Hepatocyte (in vitro differentiated cells): Measurements from ENCODE around the gene MYO1E. TPM values are rescaled to one million over a fixed set of nuclear protein-coding genes. Genes with fewer than 3 reads are reported as not detected.

Experiments used
- DNase-seq: peaks from one replicate; pipeline ENCODE4 v3.0.0-alpha.2; 2016; ENCODE audit warnings: low spot score
- H2AFZ ChIP-seq: fragments of 200-600 bp; sonication (generic); 2 replicates; pipeline ENCODE4 v1.6.0; 2016; ENCODE audit warnings: antibody characterized with exemption, mild to moderate bottlenecking
- H3K27ac ChIP-seq: fragments of 200-600 bp; sonication (generic); 2 replicates; pipeline ENCODE4 v1.5.1; 2016; ENCODE audit warnings: mild to moderate bottlenecking
- H3K27me3 ChIP-seq: fragments of 200-600 bp; sonication (generic); 2 replicates; pipeline ENCODE4 v1.6.1; 2016
- H3K36me3 ChIP-seq: fragments of 200-600 bp; sonication (generic); replicated peaks from 2 replicates; pipeline ENCODE4 v1.5.1; 2016; ENCODE audit warnings: low read depth; ENCODE audit not compliant: insufficient read depth
- H3K4me1 ChIP-seq: fragments of 200-600 bp; sonication (generic); 2 replicates; pipeline ENCODE4 v1.5.1; 2016; ENCODE audit warnings: mild to moderate bottlenecking, moderate library complexity; ENCODE audit not compliant: insufficient read depth
- H3K4me2 ChIP-seq: fragments of 200-600 bp; sonication (generic); 2 replicates; pipeline ENCODE4 v1.6.0; 2016
- H3K4me3 ChIP-seq: fragments of 200-600 bp; sonication (generic); 2 replicates; pipeline ENCODE4 v1.5.1; 2016; ENCODE audit warnings: mild to moderate bottlenecking
- H3K79me2 ChIP-seq: fragments of 200-600 bp; sonication (generic); 2 replicates; pipeline ENCODE4 v1.6.0; 2017; ENCODE audit warnings: mild to moderate bottlenecking
- H3K9me2 ChIP-seq: fragments of 200-600 bp; sonication (generic); replicated peaks from 2 replicates; pipeline ENCODE4 v1.6.0; 2017; ENCODE audit warnings: mild to moderate bottlenecking; ENCODE audit not compliant: insufficient read depth
- H3K9me3 ChIP-seq: fragments of 200-600 bp; sonication (generic); 2 replicates; pipeline ENCODE4 v1.5.1; 2016; ENCODE audit warnings: low read depth, mild to moderate bottlenecking
- H4K20me1 ChIP-seq: fragments of 200-600 bp; sonication (generic); 2 replicates; pipeline ENCODE4 v1.6.0; 2016; ENCODE audit warnings: mild to moderate bottlenecking; ENCODE audit not compliant: insufficient read depth, poor library complexity, severe bottlenecking
- CTCF ChIP-seq: fragments of 200-600 bp; sonication (generic); IDR thresholded peaks from 2 replicates; pipeline ENCODE4 v1.5.1; 2016; ENCODE audit warnings: antibody characterized with exemption, mild to moderate bottlenecking; ENCODE audit not compliant: poor library complexity
- EZH2 ChIP-seq: fragments of 200-600 bp; sonication (generic); IDR thresholded peaks from 2 replicates; pipeline ENCODE4 v1.6.1; 2016; ENCODE audit warnings: antibody characterized with exemption, mild to moderate bottlenecking, borderline replicate concordance
- EZH2phosphoT487 ChIP-seq: fragments of 200-600 bp; sonication (generic); IDR thresholded peaks from one replicate; pipeline ENCODE4 v1.6.1; 2018; ENCODE audit warnings: antibody characterized with exemption, mild to moderate bottlenecking, low read depth, moderate library complexity; ENCODE audit not compliant: unreplicated experiment, severe bottlenecking
- WGBS: methylation state at CpG from one replicate; pipeline ENCODE4 v1.1.6; 2016; ENCODE audit warnings: low lambda C conversion rate; ENCODE audit errors: missing lambda C conversion rate; 5-methylcytosine and 5-hydroxymethylcytosine counted together
- polyA plus RNA-seq: library from polyadenylated mRNA; unstranded; fragments of >200 nt; fragmentation: Nextera tagmentation; extraction: Ambion mirVana; gene quantifications from 2 replicates; pipeline ENCODE4 v1.2.1, GENCODE V29; 2016
- total RNA-seq: library from RNA; depleted of rRNA; stranded (reverse); fragments of >200 nt; gene quantifications from 2 replicates; pipeline ENCODE4 v1.2.3, GENCODE V29; 2014

Gene MYO1E
- total and polyA plus RNA-seq, 2 experiments from 2014 or later, result 107 to 111 TPM

GRCh38 chr15:59354417-59355031, 18.1 kb downstream of the MYO1E start:
- Histone ChIP-seq H3K4me1 (no peaks in the 10 kb centered on the region), H3K9me3 (no peaks in the 10 kb centered on the region), H3K9me2 (no peaks in the 10 kb centered on the region), H3K27ac (no peak overlapping the region), H3K4me3 (no peak overlapping the region), H3K36me3 (no peaks in the 10 kb centered on the region), H3K4me2 (no peak overlapping the region), H3K27me3 (no peaks in the 10 kb centered on the region), H2AFZ (no peak overlapping the region), H4K20me1 (no peaks in the 10 kb centered on the region), H3K79me2 (peaks cover 76% of the 10 kb centered on the region)
- no peak for TF ChIP-seq EZH2
- 51% methylated on average over 8 of the region's 8 CpGs for whole genome bisulfite sequencing
- no peak for DNase-seq

- Histone ChIP-seq H3K4me3 (no peak overlapping the region), H3K4me1 (no peaks in the 10 kb centered on the region), H3K27me3 (no peaks in the 10 kb centered on the region), H4K20me1 (no peaks in the 10 kb centered on the region), H3K36me3 (no peaks in the 10 kb centered on the region), H3K27ac (no peak overlapping the region), H3K79me2 (peaks cover 78% of the 10 kb centered on the region), H3K4me2 (no peak overlapping the region), H3K9me2 (no peaks in the 10 kb centered on the region), H3K9me3 (no peaks in the 10 kb centered on the region), H2AFZ (no peak overlapping the region)
- DNase-seq, result no peak
- TF ChIP-seq EZH2, result no peak
- 45% methylated on average over 6 of the region's 6 CpGs for WGBS
These were observed 18.7 kb downstream of the MYO1E start for GRCh38 chr15:59353994-59354416.

- H3K9me2 ChIP-seq, result no peaks in the 10 kb centered on the region
- WGBS, result 26% methylated on average over 7 of the region's 7 CpGs
- no peak overlapping the region for H3K27ac ChIP-seq
- DNase-seq, result no peak
- H2AFZ ChIP-seq, result no peak overlapping the region
- no peaks in the 10 kb centered on the region for H3K4me1 ChIP-seq
- H3K36me3 ChIP-seq, result no peaks in the 10 kb centered on the region
- H3K79me2 ChIP-seq, result peaks cover 80% of the 10 kb centered on the region
- TF ChIP-seq EZH2, result no peak
- TF ChIP-seq EZH2phosphoT487, result no peak
- no peak for TF ChIP-seq CTCF
- no peaks in the 10 kb centered on the region for H3K9me3 ChIP-seq
- H4K20me1 ChIP-seq, result no peaks in the 10 kb centered on the region
- no peaks in the 10 kb centered on the region for H3K27me3 ChIP-seq
- no peak overlapping the region for H3K4me3 ChIP-seq
- H3K4me2 ChIP-seq, result no peak overlapping the region
These were observed 20.0 kb downstream of the MYO1E start for GRCh38 chr15:59352683-59353082.

GRCh38 chr15:59352189-59352588, 20.5 kb downstream of the MYO1E start:
- 94% methylated on average over 9 of the region's 9 CpGs for WGBS
- Histone ChIP-seq H3K36me3 (no peaks in the 10 kb centered on the region), H3K9me3 (no peaks in the 10 kb centered on the region), H3K79me2 (peaks cover 83% of the 10 kb centered on the region), H3K27ac (no peak overlapping the region), H4K20me1 (no peaks in the 10 kb centered on the region), H2AFZ (no peak overlapping the region), H3K9me2 (no peaks in the 10 kb centered on the region), H3K4me2 (no peak overlapping the region), H3K4me3 (no peak overlapping the region), H3K27me3 (no peaks in the 10 kb centered on the region), H3K4me1 (no peaks in the 10 kb centered on the region)
- DNase-seq, result no peak
- TF ChIP-seq EZH2 (no peak), EZH2phosphoT487 (no peak)

- H3K4me2 ChIP-seq, result no peak overlapping the region
These were observed 22.3 kb downstream of the MYO1E start for GRCh38 chr15:59350421-59350732.

More at GRCh38 chr15:59350421-59350732, 22.3 kb downstream of the MYO1E start:
- Histone ChIP-seq H3K36me3 (no peaks in the 10 kb centered on the region), H3K27ac (peak overlapping the region; percentile 83), H3K9me2 (no peaks in the 10 kb centered on the region), H3K27me3 (no peaks in the 10 kb centered on the region), H3K79me2 (peaks cover 87% of the 10 kb centered on the region), H3K4me1 (no peaks in the 10 kb centered on the region), H3K4me3 (no peak overlapping the region), H2AFZ (no peak overlapping the region), H3K9me3 (no peaks in the 10 kb centered on the region), H4K20me1 (no peaks in the 10 kb centered on the region)
- DNase-seq, result no peak
- 66% methylated on average over 1 of the region's 1 CpG for WGBS
- TF ChIP-seq EZH2 (no peak), EZH2phosphoT487 (no peak), CTCF (no peak)
